H54 (cell line): ENCODE results near the gene TSPAN15.
"Not testable (repeated sequence)": the region's sequence is repeated elsewhere in the genome, so short reads cannot be mapped to it uniquely, and the experiment has no call there.

Experiments used
- DNase-seq: peaks from one replicate; pipeline ENCODE4 v3.0.0; 2011; ENCODE audit warnings: low spot score, mixed read lengths; ENCODE audit not compliant: insufficient read length
- FAIRE-seq: peaks from 3 replicates; lab custom pipeline; 2011; peaks lifted over from hg19 to GRCh38; lab: Jason Lieb, UNC
- POLR2A ChIP-seq: IDR thresholded peaks from 2 replicates; pipeline ENCODE4 v1.6.1; 2011; ENCODE audit warnings: low read depth, mild to moderate bottlenecking, low read length

Gene TSPAN15

DNA sequence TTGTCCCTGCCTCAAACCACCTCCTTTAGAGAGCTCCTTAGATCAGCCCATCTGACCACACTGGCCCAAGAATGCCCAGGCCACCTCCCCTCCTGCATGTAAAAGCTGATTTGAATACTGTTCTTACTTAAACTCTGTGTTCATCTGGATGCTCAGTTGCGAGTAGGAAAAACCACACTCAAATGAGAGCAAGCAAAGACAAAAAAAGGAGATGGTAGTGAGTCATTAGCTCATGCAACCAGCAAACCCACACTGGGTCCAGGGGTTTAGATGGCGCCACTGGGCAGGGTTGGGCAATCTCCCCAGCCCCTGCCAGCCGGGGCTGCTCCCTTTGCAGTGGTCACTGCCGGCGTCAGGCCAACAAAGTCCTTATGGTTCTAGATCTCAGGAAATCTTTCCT lies 32.7 kb downstream of the TSPAN15 start:
- FAIRE-seq (no peak), DNase-seq (no peak)

GRCh38 chr10:69484736-69485135 lies 33.5 kb downstream of the TSPAN15 start:
- TF ChIP-seq POLR2A, result no peak
- no peak for FAIRE-seq
- DNase-seq, result no peak

More for the DNA sequence above, 32.7 kb downstream of the TSPAN15 start:
- no peak for TF ChIP-seq POLR2A

DNA sequence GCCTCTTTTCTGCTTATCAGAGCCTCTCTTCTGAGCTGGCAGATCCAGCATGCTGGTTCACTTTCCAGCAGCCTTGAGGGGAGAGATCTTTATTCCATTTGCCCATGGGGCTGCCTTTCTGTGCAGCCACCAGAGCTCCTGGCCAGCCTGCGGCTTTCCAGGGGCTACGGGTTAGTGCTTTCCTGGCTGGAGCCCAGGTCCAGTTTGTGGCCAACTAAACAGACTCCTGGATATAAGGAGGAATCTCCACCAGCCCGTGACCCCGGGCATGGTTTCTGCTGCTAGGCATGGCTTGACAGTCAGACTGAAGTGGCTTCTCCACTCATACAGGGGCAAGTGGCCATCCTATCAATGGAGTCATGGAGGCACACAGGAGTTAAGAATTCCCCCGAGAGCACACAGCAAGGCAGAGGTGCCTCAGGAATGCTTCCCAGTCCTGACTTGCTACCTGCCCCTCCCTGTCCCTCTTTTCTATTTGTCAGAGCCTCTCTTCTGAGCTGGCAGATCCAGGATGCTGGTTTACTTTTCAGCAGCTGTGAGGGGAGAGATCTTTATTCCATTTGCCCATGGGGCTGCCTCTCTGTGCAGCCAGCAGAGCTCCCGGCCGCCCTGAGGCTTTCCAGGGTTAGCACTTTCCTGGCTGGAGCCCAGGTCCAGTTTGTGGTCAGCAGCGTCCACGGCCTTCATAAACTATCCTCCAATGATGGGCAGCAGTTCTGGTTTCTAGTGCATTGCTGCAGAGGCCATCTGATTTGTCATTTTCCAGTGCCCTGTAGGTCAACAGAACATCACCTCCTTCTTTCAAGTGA lies 35.9 kb downstream of the TSPAN15 start:
- TF ChIP-seq POLR2A, result no peak
- DNase-seq (no peak), FAIRE-seq (no peak)

GRCh38 chr10:69488149-69488844 lies 37.0 kb downstream of the TSPAN15 start:
- not testable (repeated sequence) for FAIRE-seq, DNase-seq

DNA sequence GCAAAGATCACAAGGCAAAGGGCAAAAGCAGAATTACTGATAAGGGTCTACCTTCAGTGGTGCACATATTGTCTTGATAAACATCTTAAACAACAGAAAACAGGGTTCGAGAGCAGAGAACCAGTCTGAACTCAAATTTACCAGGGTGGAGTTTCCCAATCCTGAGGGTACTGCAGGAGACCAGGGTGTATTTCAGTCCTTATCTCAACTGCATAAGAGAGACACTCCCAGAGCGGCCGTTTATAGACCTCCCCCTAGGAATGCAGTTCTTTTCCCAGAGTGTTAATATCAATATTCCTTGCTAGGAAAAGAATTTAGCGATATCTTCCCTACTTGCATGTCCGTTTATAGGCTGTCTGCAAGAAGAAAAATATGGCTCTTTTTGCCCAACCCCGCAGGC lies 37.6 kb downstream of the TSPAN15 start:
- not testable (repeated sequence) for FAIRE-seq, DNase-seq

DNA sequence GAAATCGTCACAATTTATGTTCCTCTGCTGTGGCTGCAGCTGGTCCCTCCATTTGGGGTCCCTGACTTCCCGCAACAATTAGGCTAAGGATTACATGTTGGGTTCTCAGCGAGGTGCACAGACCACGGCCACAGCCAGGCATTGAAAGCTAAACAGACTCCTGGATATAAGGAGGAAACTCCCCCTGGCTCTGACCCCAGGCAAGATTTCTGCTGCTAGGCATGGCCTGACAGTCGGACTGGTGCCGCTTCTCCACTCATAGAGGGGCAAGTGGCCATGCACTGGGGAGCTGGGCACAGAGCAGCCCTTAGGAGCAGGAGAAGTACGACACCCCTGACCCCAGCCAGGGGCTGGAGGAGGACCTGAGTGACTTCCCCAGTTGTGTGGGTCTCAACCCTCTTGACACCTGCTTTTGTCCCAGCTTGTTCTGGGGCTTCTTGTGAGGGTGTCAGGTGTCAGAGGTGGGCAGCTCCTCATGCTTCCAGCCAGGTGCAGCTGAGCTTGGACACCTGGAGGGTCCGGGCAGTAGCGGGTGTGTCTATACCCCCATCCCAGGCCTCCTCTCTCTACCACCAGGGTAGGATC lies 38.3 kb downstream of the TSPAN15 start:
- FAIRE-seq (no peak), DNase-seq (no peak)
- no peak for TF ChIP-seq POLR2A

GRCh38 chr10:69490876-69491275 lies 39.6 kb downstream of the TSPAN15 start:
- no peak for FAIRE-seq
- no peak for DNase-seq
- TF ChIP-seq POLR2A, result no peak

DNA sequence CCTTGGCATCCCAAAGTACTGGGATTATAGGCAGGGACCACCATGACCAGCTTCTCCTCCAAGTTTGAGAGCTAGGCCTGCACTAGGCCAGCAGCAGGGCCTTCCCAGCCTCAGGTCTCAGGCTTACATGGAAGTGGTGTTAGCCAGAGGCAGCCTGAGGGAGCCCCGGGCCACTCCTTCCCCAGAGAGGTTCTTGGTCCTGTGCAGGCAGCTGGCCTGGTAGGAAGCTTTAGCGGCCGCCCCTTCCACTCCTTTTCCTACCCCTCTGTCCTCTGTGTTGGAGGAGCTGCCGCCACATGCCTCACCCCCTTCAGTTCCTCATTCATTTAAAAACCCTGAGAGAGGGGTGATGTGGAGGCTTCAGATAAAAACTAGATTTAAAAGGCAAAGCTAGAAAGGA lies 40.3 kb downstream of the TSPAN15 start:
- no peak for TF ChIP-seq POLR2A
- no peak for DNase-seq
- FAIRE-seq, result no peak

DNA sequence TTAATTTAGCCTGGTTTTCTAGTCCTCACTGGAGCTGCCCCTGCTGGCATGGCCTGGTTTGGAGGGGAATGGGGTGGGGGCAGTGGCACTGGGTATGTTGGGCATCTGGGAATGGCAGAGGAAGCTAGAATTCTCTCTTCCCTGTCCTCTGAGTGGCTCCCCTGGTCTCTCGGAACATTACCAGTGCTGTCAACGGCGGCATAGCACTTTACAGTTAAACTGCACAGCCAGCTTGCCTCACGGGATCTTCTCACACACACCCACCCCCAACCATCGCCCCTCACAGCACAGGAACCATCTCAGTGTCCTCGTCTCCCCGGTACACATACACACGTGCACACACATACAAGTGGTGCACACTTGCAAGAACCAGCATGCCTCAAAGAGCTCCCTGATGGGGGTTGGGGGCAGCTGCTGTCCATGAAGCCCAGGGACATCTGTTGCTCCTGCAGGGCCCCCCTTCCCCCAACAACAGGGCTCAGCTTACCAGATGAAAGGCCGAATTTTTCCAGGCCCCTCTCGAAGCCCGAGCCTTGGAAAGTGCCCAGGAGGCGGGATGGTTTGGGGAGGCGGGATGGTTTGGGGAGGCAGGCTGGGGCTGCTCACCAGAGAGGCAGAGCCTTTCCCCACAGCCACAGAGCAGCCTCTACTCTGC lies 41.0 kb downstream of the TSPAN15 start:
- TF ChIP-seq POLR2A, result no peak
- FAIRE-seq (no peak), DNase-seq (no peak)

DNA sequence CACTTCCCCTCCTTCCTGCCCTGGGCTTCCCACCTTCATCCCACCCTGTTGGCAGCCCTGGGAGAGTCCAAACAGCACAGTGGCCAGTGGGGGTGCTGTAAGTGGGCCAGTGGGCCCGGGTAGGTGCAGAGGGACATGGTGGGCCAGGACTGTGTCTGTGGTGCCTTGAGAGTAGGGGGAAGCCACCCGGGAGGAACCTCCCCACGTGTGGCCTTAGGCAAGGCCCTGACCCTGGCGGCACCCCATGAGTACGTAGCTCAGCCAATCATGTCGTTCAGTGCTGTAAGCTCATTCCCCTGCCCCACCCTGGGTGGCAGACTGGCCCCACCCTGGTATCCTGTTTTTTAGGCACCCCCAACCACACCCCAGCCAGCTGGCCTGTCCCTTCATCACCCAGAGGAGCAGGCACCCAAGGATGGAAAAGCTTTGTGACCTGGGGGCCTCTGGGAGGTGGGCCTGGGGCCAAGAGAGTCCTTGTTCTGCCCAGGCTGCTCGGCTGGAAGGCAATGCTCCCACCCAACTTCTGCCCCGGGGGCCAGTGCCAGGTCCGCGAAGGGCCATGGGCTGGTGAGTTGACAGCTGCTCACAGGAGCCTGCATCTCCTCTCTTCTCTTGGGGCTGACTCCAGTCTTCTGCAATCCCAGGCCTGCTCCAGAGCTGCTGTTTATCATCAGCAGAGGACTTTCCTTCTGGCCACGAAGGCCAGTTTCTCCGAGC lies 41.6 kb downstream of the TSPAN15 start:
- no peak for TF ChIP-seq POLR2A
- no peak for DNase-seq
- FAIRE-seq, result no peak

- no peak for TF ChIP-seq POLR2A
- FAIRE-seq (no peak), DNase-seq (no peak)
These were observed 43.6 kb downstream of the TSPAN15 start for GRCh38 chr10:69494626-69495558.

- no peak for FAIRE-seq
- DNase-seq, result no peak
- TF ChIP-seq POLR2A, result no peak
These were observed 44.4 kb downstream of the TSPAN15 start for GRCh38 chr10:69495666-69496065.
